ELR (cell line): ENCODE data around the gene DNAH7.
A peak's percentile ranks its signal among the peaks of the same experiment; 100 is the strongest.
"Not testable (repeated sequence)": the region's sequence is repeated elsewhere in the genome, so short reads cannot be mapped to it uniquely, and the experiment has no call there.

Source experiments
- DNase-seq: peaks from one replicate; pipeline ENCODE4 v3.0.0-alpha.2; 2015; ENCODE audit warnings: low read depth

The DNAH7 gene

DNA sequence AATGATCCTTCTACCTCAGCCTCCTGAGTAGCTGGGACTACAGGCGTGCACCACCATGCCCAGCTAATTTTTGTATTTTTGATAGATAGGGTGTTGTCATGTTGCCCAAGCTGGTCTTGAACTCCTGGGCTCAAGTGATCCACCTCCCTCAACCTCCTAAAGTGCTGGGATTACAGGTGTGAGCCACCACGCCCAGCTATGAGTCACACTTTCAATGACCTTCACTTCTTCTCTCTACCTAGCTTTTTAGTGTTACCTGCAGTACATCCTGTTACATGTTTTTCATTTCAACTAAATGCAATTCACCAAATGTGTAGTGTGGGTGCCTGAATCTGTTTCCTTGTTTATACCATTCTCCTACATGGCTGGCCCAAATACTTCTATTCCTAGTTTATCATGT is 347.6 kb downstream of the DNAH7 start:
- DNase-seq = no peak

DNA sequence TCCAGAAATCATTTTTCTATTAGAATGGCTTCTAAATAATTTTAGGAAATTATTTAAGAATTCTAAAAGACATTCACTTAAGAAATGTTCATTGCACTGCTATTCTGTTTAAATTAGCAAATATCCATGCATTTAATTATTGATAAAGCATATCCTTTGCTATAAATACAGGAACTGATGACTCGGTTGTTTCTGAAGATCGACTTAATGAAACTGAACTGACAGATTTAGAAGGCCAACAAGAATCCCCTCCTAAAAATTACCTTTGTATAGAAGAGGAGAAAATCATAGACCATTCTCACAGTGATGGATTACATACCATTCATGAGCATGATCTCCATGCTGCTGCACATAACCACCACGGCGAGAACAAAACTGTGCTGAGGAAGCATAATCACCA is 352.2 kb downstream of the DNAH7 start:
- DNase-seq = no peak

- DNase-seq = no peak
These were observed 357.2 kb downstream of the DNAH7 start for GRCh38 chr2:195711478-195711877.

DNA sequence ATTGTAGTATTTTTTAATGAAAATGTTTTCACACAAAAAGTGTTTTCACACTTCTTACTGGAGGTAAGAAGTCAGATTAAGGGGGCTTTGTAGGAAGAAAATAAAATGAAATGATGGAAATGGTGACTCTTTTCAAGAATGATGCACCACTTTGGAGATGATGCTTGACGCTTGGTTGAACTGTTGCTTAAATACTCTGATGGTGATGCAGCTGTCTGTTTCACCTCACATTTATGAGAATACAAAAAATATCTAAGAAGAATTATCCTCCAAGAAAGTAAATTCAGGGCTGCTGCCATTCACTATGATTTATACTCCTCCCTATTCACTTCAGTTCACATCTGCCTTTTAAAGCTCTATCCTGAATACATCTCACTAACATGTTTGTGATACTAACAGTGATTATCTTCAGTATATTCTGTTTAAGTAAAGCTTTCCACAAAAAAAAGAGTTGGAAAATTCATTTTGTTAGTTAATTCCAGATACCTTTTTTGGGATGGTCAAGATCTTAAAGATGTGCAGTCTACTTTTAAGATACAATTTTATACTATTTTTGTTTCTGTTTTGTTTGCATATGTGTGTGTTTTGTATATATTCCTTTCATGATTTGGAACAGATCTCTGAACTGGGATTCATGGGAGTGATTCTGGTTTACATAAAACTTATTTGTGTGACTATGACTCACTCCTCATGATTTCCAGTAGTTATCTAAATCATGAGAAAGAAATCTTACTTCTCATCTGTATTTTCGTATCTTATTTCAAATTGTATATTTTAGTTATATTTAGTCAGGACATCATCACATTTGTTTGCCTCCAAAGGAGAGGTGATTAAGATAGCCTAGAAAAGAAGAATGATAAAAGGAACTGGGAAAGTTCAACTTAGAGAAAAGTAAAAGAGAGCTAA is 358.5 kb downstream of the DNAH7 start:
- DNase-seq = peak; percentile 57

DNA sequence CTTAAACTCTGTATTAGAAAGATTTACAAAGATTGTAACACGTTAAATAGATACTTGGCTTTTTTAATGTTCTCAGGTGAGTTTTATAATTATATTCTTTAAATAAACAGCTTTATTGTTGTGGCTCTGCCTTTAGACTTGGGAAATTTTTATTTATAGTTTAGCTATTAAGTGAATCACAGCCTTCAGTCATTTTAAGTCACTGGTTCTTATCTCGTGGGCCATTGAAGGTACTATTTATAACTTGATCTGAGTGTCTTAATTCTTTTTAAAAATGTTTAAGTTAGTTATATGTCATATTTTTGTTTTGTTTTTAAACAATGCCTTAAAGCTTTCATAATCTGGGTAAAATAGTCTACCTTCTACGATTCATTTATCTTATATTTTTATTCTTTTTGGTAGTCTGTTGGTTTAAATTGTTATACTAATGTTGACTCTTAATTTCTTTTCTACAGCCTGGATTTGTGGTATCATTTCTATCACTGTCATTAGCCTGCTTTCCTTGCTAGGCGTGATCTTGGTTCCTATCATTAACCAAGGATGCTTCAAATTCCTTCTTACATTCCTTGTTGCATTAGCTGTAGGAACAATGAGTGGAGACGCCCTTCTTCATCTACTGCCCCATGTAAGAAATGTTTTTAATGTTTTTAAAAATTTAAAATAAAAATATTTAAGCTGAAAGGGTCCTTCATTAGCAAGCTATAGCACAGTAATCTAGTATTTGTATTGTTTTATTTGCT is 362.3 kb downstream of the DNAH7 start:
- peak; percentile 17 for DNase-seq

DNA sequence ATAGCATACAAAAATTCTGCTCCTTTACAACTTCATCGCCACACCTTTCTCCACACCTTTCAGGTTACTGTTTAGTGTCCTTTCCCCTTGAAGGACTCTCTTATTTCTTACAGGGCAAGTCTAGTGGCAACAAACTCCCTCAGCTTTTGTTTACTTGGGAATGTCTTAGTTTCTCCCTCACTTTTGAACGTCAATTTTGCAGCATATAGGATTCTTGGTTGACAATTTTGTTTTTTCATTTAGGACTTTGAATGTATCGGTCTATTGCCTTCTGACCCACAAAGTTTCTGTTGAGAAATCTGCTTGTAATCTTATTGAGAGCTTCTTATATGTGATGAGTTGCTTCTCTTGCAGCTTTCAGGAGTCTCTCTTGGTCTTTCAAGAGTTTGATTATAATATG is 368.2 kb downstream of the DNAH7 start:
- no peak for DNase-seq

- DNase-seq = no peak
These were observed 370.9 kb downstream of the DNAH7 start for GRCh38 chr2:195697681-195698220.

DNA sequence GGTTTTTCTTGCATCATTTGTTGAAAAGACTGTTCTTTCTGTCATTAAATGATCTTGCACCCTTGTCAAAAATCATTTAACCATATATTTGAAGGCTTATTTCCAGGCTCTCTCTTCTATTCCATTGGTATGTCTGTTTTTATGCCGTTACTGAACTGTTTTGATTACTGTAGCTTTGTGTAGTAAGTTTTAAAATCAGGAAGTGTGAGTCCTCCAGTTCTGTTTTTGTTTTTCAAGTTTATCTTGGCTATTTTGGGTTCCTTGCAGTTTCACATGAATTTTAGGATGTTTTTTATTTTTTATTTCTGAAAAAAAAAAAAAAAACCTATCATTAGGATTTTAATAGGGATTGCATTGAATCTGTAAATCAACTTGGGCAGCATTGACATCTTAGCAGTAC is 372.6 kb downstream of the DNAH7 start:
- no peak for DNase-seq

DNA sequence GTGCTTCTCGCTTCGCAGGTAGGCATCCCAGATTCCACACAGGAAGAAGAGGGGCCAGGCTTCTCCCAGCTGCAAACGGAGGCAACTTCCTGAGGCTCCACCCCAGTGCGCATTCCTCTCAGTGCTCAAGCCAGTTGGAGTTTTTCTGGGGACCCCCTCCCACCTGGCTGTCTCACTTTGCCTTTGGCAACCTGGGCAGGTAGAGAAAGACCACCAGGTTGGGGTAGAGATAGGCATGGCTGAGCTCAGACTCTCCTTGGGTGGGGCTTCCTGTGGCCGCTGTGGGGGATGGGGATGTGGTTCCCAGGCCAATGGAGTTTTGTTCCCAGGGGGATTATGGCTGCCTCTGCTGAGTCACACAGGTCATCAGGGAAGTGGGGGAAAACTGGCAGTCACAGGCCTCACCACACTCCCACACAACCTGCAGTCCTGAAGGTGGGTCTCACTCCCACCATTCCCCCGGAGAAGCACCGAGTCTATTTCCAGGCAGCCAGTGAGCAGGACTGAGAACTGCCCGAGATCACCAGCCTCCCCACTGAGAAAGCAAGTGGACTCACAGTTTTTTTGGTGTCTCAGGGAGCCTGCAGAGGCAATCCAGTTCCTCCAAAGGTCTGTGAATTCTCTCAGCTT is 373.5 kb downstream of the DNAH7 start:
- no peak for DNase-seq

- DNase-seq = no peak
These were observed 374.1 kb downstream of the DNAH7 start for GRCh38 chr2:195694553-195694952.

- not testable (repeated sequence) for DNase-seq
These were observed 376.1 kb downstream of the DNAH7 start for GRCh38 chr2:195692531-195692930.
